NCI-H146 treated with DMSO at 0.1 percent for 48 hours (cell line): ENCODE results near the gene DPH6.
"Not testable (repeated sequence)": the region's sequence is repeated elsewhere in the genome, so short reads cannot be mapped to it uniquely, and the experiment has no call there.

Experiments used
- DNase-seq: peaks from one replicate; lab custom pipeline; 2025; ENCODE audit not compliant: unreplicated experiment; lab: John Stamatoyannopoulos, UW

The DPH6 gene, protein sequence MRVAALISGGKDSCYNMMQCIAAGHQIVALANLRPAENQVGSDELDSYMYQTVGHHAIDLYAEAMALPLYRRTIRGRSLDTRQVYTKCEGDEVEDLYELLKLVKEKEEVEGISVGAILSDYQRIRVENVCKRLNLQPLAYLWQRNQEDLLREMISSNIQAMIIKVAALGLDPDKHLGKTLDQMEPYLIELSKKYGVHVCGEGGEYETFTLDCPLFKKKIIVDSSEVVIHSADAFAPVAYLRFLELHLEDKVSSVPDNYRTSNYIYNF

DNA sequence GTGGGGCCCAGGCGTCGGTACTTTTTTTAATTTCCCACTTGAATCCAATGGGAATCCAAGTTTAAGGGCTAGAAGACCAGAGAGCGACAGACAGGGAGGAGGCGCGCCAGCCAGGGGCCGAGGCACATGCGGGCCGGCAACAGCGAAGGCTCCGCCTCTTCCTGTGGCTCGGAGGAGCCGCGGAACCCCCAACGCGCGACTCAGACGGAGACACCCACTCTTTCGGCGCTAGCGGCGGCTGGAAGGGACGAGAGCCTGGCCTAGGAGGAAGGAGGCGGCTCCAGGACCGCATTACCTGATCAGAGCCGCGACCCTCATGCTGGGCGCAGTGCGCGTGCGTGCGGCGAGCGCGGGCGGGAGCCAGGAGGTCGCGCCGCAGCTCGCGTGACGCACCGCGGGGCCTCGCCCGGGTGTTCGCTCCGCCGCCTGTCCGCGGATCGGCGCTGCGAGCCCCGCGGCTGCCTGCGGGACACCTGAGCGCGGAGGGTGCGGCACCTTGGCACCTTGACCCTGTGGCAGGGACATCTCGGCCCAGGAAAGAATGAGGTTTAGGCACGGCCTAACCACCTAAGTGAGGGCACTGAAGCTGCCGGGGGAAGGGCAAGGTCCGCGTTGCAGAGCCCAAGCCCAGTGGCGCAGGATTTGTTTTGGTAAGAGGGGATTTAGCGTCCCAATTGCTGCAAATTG lies at the start of gene DPH6:
DPH6 (minus strand) TSS at position 342 of the 687 bp plus-strand sequence; CDS start at position 318, 24 bp downstream.
- peak; percentile 44 for DNase-seq

DNA sequence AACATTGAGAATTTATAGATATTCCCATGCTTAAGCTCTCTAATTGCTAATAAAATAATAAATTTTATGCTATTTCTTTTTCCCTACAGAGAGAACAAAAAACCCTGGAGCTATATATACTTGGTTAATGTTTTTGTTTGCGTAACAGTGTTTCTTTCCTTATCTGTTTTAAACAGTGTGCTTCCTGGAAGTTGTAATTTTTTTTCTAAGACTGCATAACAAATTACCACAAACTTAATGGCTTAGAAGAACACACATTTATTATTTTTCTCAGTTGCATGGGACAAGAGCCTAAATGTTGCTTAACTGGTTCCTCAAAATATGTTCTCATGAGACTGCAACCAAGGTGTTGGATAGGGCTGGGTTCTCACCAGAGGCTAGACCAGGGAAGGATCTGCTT lies 49.7 kb upstream of the DPH6 start:
- DNase-seq: no peak

DNA sequence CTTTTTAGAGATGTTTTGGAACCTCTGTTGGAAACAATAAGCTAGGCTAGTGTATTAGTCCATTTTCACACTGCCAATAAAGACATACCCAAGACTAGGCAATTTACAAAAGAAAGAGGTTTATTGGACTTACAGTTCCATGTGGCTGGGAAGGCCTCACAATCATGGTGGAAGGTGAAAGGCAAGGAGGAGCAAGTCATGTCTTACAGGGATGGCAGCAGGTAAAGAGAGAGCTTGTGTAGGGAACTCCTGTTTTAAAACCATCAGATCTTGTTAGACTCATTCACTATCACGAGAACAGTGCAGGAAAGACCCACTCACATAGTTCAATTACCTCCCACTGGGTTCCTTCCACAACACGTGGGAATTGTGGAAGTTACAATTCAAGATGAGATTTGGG lies 46.0 kb upstream of the DPH6 start:
- DNase-seq: not testable (repeated sequence)

DNA sequence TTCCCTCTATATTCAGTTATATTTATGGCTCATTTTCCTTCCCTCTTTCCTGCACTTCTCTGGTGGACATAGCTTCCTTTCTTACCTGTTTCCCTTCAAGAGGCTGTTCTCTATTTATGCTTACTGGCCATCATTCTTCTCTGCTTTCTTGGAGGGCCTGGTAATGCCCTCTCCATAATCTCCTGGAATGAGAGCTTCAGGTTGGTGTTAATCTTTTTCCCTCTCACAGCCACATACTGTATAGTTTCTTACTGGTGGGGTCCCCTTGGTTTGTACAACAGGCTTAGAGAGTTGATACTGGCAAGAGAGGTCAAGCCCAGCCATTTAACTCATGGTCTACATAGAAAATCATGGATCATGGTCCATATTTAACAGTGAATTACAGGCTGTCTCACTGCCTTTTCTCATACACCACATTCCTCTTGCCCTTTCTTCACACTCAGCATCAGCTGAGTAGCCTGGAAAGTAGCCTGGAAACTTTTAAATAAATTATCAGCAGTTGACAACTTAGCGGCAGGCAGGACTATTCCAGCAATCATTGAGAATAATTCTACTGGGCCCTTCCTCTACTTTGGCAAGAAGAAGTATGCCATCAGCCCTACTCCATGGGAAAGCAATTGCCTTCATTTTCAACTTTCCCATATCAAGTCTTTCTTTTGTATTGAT lies 38.0 kb upstream of the DPH6 start:
- DNase-seq: no peak

DNA sequence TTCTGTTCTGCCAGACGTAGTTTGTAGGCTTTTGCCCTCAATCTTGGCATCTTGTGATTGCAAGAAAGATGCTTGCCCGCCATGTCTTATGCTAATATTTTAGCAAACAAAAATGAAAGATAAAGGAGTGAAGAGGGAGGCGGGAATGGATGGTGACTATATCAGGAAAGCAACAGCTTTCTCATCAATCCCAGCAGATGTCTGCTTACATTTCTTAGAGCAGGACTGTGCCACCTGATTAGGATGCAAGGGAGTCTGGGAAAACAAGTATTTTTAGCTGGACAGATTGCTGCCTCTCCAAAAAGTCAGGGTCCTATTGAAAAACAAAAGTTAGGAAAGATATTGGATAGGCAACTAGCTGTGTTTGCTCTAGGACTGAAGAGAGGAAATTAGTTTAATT lies 34.6 kb upstream of the DPH6 start:
- no peak for DNase-seq

DNA sequence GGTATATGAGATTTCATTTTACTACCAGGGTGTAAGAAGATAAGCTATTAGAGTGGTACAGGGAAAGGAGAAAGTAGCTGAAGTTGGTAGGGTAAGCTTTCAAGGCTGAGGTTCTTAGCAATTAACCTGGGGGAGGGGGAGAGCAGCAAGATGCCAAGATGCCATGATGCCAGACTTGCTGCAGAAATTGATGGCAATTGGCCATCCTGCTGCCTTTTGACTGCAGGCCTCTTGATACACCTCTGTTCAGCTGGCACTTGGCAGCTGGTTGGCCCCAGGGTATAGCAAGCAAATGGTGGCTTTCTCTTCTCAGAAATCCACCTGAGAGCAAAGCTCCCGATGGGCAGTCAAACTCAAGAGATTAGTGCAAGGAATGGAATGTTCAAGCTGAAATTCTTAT lies 21.4 kb upstream of the DPH6 start:
- no peak for DNase-seq

DNA sequence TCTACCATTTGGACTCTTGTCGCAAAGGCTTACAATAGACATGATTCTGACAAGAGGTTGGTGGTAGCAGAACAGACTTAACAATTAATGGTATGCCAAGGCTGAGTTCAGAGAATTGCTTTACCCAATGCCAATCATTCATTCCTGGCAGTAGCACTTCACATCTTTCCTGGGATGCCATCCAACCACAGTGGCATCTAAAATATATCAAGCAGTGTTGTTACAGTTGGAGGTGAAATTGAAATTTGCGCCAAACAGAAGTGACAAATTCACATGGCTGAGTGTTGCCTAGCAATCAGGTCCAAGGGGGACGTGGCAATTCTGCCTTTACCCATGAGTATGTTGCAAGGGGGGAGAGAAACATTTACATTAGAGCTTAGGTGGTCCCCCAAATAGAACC lies 21.0 kb upstream of the DPH6 start:
- DNase-seq: no peak

DNA sequence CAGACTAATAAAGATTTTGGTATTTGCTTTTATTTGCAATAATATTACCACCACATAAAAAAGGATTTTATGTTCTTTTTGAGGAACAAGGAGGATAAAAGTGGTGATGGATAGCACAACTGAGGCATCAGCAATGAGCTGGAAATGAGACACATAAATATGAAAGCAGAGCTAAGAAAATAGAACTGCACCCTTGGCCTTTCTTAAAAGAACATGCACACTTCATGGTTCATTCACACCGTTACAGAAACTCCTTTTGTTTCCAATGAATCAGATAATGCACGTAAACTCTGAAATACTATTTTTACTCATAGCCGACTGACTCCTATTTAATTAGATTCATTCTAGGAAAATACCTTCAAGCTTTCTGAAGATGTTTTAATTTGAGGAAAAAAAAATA lies 19.9 kb upstream of the DPH6 start:
- no peak for DNase-seq

DNA sequence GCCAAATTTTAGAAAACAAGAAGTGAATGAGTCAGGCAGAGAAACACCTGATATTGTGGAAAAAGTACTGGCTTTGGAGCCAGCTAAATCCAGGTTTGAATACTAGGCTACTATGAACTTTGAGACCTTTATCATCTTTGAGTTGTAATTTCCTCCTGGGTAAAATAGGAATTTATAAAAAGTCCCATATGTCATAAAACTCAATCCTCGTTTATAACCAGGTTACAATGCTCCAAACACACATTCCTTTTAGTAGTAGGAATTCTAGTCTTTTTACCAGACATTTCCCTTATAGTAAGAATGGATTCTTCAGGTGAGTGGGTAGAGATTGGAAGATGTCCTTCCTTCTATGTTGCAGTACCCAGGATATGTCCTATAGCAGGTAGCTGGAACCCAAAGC lies 16.7 kb upstream of the DPH6 start:
- no peak for DNase-seq

DNA sequence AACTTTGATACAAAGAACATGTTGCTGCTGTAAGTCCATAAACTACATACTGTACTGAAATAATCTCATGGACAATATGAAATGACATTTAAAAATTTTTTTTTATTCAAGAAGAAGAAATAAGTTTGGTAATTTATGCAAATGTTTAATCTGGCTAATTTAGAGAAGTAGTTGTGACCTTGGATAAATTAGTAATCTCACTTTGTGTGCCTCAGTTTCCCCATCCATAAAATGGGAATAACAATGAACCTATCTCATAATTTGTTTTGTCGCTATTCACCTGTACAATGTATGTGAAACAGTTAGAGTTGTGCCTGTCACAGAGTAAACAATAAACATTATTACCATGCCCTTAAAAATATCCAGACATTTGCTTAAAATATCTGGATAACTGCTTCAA lies 15.3 kb upstream of the DPH6 start:
- DNase-seq: no peak

DNA sequence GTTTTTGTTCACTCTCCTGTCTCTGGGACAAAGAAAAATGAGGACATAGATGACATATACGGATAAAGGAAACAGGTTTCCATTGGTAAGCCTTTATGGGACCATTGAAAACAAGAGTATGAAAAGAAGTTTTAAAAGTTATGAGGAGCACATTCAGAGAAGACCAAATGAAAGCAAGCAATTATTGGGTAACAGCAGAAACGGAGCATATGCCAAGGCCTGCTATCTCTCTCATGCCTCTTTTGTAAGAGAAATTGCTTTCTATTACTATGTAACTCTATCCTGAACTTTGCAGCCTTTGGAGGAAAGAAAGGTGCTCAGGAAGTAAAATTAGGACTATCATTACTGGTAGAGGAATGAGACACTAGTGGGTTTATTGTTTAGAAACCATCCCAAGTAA lies 14.9 kb upstream of the DPH6 start:
- no peak for DNase-seq

DNA sequence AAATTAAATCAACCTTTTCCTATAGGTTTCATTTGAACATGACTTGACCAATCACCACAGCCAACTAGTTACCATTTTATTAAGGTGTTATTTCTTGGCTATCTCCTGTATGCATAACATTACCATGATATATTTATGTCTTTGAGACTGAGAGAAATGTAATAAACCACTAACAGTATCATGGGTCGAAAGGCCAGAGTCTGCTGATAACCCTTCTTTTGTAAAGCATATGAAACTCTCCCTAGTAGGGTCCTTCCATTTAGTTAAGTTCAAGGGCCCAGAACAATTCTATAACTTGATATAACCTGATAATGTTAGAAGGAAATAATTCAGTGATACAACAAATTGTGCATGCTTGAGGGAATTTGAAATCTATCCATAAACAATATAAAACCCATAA lies 14.3 kb upstream of the DPH6 start:
- no peak for DNase-seq

DNA sequence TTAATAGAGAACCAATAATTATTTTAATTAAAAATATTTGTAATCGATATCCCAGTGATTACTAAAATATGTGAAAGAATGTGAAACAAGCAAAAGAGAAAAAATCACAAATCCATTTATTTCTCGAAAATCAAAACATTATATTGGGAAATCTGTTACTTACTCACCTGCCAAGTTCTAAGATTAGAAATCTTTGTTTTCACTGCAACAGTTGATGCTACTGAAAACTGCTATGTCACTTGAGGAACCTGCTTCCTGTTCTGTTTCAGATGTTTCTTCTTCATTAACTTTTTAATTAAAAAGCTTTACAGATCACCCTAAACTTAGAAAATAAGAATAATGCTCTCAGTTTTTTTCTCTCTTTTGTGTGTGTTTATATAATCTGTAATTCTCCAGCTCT lies 13.7 kb upstream of the DPH6 start:
- no peak for DNase-seq

DNA sequence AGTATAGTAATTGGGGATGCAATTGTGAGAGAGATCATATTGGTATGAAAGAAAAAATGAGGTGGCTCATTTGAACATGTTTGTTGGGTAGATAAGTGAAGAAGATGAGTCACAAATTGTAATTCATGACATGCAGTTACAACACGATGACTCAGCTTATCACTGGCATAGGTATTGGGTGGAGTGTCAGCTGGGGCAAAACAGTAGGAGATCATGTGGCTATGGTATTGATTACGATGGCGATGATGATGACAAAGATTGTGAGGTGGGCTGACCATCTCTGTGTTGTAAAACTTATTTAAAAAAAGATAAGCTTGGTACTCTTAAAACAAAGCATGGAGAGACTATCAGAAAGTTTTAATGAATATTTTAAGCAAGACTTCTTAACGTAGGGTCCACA lies 11.6 kb upstream of the DPH6 start:
- DNase-seq: no peak

DNA sequence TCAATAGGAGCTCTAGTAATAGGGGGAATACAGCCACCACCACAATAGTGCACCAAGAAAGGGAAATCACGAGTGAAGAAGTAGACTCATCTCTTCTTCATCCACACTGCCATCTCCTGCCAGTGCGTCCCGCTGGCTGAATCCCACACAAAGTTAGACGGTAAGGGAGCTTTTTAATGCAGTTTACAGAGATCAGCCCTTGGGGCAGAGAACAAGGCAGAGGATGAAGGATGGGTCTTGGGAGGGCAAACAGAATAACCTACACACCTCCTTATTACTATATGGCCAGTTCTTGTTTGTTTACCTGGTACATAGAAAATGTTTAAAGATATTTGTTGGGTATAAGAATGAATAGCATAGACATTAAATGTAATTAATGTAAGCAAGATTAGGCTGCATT lies 11.0 kb upstream of the DPH6 start:
- no peak for DNase-seq

DNA sequence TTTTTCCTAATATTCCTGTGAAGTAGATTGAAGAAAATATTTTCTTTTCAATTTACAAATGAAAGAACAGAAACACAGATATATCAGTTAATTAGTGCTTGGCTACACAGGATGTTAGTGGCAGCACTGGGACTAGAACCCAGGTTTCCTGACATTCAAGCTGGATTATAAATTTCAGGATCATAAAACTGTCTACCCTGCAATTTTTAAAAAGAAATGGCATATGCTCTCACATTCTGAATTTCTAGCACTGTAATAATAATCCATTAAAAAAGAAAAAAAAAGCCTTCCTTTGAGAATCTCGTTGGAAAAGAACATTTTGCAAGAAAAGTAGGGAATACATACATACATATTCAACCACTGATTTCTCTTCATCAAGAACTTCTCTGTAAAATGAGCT lies 9.3 kb upstream of the DPH6 start:
- no peak for DNase-seq

DNA sequence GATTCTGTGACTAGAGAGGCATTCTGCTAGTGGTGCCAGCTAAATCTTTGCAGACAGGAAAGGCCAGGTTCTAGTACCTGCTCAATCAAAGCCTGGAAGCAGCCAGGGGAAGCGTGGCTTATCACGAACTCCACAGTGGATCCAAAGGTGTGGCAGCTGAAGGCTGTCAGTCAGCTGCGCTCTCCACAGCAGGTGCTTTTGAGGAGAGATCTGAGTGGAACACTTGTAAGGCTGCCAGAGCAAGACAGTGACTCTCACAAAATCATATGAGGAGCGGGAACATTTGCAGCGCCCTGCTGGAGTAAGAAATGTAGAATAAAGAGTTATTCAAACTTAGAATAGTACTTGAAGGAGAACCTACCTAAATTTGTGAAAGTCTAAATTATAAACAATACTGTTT lies 5.0 kb upstream of the DPH6 start:
- no peak for DNase-seq

DNA sequence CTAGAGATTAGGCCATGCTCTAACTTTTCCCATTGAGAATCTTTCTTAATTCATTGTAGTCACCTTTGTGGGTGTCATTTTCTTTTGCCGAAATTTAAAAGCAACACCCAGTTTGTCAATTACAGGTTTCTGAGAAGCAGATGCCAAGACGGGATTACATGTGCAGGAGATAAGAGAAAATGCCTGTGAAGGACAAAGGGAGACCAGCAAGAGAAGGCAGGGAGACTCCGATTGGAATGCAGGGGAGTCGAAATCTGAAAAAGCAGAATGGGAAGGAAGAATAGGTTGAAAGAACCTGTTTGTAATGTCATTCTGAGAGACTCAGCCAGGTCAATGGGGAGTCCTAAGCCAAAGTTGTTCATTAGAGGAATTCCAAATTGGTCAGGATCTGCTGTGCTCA lies 3.6 kb upstream of the DPH6 start:
- no peak for DNase-seq

DNA sequence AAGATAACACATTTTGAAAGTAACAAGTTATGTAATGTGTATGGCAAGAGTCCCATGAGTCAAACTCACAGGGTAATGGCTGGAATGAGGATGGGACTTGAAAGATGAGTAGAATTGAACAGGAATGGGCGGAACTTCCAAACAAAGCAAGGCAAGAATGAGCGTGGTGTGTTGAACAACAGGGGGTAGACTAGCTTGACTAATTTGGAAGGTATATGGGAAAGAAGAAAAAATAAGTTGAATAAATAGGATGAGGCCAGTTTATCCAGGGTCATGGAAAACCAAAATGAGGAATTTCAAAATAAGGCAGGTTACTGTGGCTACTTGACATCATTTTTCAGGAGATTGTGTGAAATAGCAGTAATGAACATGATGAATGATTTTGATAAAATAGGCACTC lies 2.5 kb upstream of the DPH6 start:
- no peak for DNase-seq

DNA sequence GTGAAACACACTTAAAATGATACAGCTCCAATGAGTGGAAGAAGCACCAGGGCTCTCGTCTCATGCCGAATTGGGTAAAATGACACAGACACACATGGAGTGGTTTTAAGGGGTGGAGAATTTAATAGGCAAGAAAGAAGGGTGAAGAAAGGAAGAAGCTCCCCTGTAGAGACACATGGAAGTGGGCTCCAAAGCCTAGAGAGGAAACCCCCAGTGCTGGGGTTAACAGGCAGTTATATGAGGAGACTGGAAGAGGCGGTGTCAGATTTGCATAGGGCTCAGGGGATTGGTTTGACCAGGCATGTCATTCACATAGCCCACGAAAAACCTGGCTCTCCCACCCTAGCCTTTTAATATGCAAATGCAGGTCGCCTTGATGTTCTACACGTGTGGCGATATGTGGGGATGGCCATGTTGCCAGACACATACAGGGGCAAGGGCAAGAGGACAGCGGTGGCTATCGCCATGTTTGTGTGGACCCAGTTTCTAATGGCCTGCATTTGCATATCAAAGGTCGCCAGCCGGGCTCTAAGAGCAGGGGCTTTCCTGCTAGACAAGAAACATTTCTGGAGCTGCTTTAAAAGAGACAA lies 1.9 kb upstream of the DPH6 start:
- no peak for DNase-seq

DNA sequence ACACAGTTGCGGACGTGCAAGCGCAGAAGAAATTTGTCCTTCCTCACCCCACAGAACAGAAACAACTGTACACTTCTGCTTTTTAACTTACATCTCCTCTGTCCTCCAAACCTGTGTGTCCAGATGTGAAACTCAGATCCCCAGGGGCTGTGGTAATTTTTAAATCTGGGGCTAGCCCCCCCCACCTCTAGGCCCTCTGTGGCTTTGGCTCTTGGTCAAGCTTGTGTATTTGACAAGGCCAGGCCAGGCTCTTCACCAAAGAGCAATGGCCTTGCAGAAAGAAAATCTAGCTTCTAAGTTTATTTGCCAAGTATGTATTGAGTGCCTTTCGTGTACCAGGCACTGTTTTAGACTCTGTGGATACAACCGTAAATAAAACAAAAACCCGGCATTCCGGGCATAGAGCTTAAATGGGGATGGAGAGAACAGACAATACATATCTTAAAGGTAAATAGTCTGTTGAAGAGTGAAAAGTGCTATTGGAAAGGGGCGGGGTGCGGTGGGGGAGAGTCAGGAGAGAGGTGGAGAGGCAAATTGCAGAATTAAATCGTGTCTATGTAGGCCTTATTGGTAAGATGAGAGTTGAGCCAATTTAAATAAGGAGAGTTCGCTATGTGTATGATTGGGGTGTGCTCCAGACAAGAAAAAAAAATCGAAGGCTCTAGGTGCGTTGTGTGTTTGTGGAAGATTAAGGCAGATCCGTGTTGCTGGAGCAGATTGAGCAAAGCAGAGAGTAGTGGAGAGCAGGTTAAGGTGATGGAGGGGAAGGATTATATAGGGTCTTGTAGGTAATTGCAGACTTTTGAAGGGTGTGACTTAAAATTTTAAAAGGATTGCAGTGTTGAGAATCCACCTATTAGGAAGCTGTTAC lies 781 bp upstream of the DPH6 start:
- no peak for DNase-seq
